ENCODE measurements around the gene HMGCS1.
"Not testable (repeated sequence)": the region's sequence is repeated elsewhere in the genome, so short reads cannot be mapped to it uniquely, and the experiment has no call there.

HMGCS1 gene

DNA sequence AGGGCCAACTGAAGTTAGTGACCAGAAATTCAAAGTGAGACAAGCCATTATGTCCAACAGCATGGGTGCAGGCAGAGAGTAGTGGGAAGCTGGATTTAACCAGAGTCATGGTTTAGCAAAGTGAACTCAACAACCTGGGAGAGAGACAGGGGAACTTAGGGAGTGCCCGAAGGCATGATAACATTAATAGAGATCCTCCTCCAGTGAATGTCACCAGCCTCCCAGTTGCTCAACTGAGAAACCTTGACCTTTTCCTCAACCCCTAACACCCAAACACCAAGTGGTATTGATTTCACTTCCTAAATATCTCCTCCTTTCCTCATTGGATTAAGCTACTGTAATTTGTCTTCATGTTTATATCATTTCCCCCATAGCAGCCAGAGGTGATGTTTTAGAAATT lies 42.6 kb downstream of the HMGCS1 start:
- DNase-seq = no peak

DNA sequence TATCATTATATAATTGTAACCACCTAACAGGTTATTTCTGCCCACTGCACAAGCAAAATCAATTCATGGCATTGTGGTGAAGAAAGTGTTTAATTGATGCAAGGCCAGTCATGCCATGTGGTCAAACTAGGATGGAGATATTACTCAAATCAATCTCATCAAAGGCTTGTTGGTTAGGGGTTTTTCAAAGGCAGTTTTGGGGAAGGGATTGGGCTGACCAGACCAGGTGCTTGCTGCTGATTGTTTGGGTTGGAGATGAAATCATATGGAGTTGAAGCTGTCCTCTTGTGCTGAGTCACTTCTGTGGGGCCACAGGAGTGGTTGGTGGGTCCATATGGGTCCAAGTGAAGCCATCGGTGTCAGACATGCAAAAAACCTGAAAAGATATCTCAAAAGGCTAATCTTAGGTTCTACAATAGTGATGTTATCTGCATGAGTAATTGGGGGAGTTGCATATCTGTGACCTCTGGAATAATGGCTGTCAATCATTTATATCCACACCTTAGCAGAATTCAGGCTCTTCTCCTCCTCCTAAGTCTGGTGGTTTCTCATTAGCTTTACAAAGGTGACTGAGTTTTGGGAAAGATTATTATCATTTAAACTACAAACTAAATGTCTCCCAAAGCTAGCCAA lies 44.9 kb downstream of the HMGCS1 start:
- no peak for DNase-seq

DNA sequence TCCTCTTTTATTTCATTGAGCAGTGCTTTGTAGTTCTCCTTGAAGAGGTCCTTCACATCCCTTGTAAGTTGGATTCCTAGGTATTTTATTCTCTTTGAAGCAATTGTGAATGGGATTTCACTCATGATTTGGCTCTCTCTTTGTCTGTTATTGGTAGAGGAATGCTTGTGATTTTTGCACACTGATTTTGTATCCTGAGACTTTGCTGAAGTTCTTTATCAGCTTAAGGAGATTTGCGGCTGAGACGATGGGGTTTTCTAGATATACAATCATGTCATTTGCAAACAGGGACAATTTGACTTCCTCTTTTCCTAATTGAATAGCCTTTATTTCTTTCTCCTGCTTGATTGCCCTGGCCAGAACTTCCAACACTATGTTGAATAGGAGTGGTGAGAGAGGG lies 50.9 kb downstream of the HMGCS1 start:
- not testable (repeated sequence) for DNase-seq

DNA sequence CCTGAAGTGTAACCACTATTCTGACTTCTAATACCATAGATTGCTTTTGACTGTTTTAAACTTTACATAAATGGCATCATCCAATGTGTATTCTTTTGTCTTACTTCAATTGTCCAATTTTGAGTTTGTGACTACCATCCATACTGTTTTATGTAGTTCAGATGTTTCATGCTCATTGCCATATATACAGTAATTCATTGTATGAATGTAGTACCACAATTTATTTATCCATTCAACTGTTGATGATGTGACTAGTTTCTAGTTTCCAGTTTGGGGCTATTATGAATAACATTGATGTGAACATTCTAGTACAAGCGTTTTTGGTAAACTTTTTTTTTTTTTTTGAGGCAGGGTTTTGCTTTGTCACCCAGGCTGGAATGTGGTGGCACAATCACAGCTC lies 55.1 kb downstream of the HMGCS1 start:
- DNase-seq = no peak

DNA sequence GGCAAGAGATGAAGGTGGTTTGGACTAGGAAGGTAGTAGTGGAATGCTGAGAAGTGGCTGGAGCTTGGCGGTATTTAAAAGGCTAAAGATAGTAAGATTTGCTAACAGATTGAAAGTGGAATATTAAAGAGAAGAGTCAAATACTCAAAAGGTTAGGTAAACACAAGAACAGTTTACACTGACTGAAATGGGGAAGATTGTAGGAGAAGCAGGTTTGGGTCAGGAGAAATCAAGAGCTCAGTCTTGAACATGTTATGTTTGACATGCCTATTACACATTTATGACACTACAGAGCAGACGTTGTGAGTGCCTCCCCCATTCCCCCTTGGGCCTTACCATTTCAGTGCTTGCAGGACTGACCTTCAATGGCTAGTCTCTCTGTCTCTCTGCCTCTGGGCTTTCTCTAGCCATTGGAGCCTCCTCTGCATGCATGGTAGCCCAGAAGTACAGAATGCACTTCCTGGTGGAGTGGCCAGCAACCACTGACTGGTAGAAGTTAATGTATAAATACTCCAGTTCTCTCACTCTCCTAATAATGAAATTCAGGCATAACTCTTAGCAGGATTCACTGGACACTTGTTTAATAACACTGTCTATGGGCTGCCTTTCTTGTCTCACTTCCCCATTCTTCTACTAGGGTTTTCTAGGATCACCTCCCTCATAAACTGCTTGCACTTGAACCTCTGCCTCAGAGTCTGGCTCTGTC lies 56.8 kb downstream of the HMGCS1 start:
- DNase-seq = no peak

DNA sequence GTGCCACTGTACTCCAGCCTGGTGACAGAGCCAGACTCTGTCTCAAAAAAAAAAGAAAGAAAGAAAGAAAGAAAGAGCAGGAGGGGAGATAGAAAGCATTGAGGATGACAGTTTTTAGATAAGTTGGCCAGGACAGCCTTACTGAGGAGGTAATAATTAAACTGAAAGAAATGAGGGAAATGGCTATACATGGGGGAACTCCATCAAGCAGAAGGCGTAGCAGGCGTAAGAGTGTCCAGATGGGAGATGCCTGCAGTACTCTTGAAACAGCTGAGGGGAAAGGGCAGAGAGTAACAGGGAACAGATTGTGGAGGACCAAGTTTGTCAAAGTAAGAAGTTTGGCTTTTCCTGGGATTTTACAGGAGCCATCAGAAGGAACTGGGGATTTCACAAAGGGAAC lies 57.5 kb downstream of the HMGCS1 start:
- no peak for DNase-seq

DNA sequence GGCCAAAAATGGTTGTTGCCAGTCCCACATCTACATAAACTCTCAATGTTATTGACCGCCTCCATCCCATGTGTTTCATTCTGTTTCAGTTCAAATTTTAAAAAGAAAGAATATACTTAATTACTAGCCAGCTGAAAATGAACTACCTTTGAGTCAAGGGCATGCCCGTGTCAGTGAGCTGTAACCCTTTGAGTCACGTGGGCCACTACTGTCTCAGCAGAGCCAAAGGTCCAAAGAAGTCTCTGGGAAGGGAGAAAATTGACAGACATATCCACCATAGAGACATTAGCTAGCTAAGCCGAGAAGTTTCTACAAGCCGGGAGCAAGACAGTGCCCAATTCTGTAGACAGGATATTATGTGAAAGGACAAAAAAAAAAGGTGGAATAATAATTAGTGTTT lies 61.5 kb downstream of the HMGCS1 start:
- no peak for DNase-seq

DNA sequence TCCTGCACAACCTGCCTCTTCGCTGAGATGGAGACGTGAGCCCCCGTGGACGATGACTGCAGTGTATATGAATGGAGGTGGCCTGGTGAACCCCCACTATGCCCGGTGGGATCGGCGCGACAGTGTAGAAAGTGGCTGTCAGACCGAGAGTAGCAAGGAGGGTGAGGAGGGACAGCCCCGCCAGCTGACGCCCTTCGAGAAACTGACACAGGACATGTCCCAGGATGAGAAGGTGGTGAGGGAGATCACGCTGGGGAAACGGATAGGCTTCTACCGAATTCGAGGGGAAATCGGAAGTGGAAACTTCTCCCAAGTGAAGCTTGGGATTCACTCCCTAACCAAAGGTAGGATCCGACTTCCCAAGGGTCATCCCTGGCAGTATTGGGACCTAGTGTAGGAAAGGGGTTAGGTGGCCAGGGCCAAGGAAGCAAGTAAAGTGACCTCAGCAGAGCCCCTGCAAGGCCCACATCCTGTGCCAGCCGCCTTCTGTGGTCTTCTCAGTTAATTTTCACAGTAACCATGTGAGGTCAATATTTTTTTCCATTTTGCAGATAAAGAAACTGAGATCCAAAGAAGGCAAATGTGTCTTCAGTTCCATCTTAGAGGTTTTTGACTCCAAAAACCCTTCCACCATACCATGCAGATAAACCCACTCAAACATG lies 67.4 kb downstream of the HMGCS1 start:
- DNase-seq = no peak

DNA sequence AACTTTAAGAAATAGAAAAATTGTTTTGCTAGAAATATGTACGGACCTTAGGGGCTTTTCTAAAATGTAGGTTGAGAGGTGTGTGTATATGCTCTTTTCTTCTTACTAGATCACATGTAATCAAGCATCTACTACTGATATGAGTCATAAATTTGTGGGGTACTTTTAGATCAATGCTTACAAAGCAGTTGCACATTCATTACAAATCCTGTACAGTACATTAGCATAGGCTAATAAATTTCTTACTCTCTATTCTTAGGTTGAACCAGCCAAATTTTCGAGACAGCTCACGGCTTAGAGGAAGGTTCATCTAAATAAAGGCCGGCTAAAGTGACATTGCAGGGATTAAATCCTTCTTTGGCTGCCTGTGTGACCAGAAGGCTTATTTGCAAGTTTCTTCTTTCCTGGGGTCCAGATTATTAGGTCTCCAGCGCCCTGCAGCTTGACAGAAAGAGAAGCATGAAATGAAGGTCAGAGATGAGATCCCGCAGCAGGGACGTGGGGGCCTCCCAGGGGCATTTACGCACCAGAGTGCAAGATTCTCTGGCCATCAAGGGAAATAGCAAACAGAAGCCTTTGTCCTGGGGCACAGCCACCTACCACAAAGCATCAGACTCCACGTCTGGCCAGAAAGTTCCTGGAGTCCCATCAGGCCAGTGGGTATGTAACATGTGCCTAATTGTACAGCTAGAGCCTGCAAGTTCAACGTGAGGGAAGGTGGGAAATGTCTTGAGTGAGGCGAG lies 68.2 kb downstream of the HMGCS1 start:
- DNase-seq = no peak

DNA sequence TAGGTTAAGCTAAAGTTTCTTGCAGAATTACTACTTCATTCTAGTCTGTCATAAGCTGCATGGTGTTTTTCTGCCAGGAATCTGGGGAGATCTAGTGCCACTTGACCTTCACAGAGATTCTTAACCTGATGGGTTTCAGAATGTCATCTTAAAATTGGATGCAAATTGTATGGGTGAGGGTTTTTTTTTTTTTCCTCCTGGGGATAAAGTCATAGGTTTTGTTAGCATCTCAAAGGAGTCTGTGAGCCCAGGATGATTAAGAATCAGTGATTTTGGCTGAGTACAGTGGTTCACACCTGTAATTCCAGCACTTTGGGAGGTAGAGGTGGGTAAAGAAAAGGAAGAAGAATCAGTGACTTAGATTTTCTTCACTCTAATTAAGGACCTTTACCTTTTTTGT lies 69.9 kb downstream of the HMGCS1 start:
- DNase-seq = no peak

DNA sequence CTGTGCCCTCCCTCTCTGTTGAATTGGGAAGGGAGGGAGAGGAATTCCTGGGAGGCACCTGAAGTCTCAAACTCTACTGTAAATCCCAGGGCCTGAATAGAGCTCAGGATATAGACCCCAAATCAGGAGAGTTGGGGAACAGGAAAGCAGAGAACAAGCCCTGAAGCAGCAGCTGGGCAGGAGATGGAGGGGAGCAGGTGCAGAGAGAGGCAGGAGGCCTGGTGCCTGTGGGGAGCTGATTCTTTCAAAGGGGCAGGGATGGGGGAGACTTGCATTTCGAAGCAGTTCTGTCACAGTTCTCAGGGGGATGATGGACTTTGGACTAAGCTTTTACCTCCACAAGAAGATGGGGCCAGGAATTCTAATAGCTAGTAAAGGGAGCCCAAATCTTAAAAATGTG lies 71.0 kb downstream of the HMGCS1 start:
- DNase-seq = no peak
